Type B pancreatic cell (in vitro differentiated cells): ENCODE data around the gene TMEM229B. TPM values are rescaled to one million over a fixed set of nuclear protein-coding genes. Genes with fewer than 3 reads are reported as not detected.

Source experiments
- DNase-seq: peaks from one replicate; pipeline ENCODE4 v3.0.0; 2021; ENCODE audit warnings: mixed read lengths; ENCODE audit not compliant: unreplicated experiment; ENCODE audit errors: extremely low spot score
- H3K27ac Mint-ChIP-seq: 2 replicates; pipeline ENCODE4 v1.8.0; 2021; ENCODE audit warnings: mild to moderate bottlenecking, mixed read lengths
- H3K27me3 Mint-ChIP-seq: 2 replicates; pipeline ENCODE4 v1.8.0; 2021; ENCODE audit warnings: mixed read lengths
- H3K36me3 Mint-ChIP-seq: 2 replicates; pipeline ENCODE4 v1.8.0; 2021; ENCODE audit warnings: mixed read lengths
- H3K4me1 Mint-ChIP-seq: one replicate; pipeline ENCODE4 v1.8.0; 2021; ENCODE audit warnings: mixed read lengths; ENCODE audit not compliant: unreplicated experiment
- H3K4me3 Mint-ChIP-seq: 2 replicates; pipeline ENCODE4 v1.8.0; 2021; ENCODE audit warnings: mild to moderate bottlenecking, mixed read lengths
- H3K9me3 Mint-ChIP-seq: 2 replicates; pipeline ENCODE4 v1.8.0; 2021; ENCODE audit warnings: mixed read lengths
- CTCF ChIP-seq: fragments of 200-600 bp; sonication (generic); conservative IDR thresholded peaks from 2 replicates; pipeline ENCODE4 v1.5.0; 2021; ENCODE audit warnings: antibody characterized with exemption, mild to moderate bottlenecking
- total RNA-seq: library from RNA; stranded (reverse); gene quantifications from 2 replicates; pipeline ENCODE4 v1.2.1, GENCODE V29; 2021; ENCODE audit warnings: low replicate concordance

TMEM229B gene
- total RNA-seq, 1 donor from 2014 or later, result 2.1 TPM

GRCh38 chr14:67510121-67510520 lies 21.6 kb upstream of the TMEM229B start:
- H3K4me1 Mint-ChIP-seq, result peaks cover 5% of the 10 kb centered on the region
- H3K27ac Mint-ChIP-seq, result no peak overlapping the region
- TF ChIP-seq CTCF, result no peak
- no peak overlapping the region for H3K4me3 Mint-ChIP-seq
- no peaks in the 10 kb centered on the region for H3K9me3 Mint-ChIP-seq
- no peak for DNase-seq
- H3K27me3 Mint-ChIP-seq, result peaks cover 52% of the 10 kb centered on the region
- H3K36me3 Mint-ChIP-seq, result no peaks in the 10 kb centered on the region

GRCh38 chr14:67508956-67509355 lies 20.4 kb upstream of the TMEM229B start:
- H3K4me1 Mint-ChIP-seq, result peaks cover 5% of the 10 kb centered on the region
- H3K36me3 Mint-ChIP-seq, result no peaks in the 10 kb centered on the region
- H3K4me3 Mint-ChIP-seq, result no peak overlapping the region
- no peak overlapping the region for H3K27ac Mint-ChIP-seq
- no peak for TF ChIP-seq CTCF
- peaks cover 46% of the 10 kb centered on the region for H3K27me3 Mint-ChIP-seq
- DNase-seq, result no peak
- no peaks in the 10 kb centered on the region for H3K9me3 Mint-ChIP-seq

- Mint-ChIP-seq H3K27ac (no peak overlapping the region), H3K27me3 (peaks cover 10% of the 10 kb centered on the region), H3K4me3 (no peak overlapping the region), H3K36me3 (no peaks in the 10 kb centered on the region), H3K9me3 (no peaks in the 10 kb centered on the region), H3K4me1 (no peaks in the 10 kb centered on the region)
- DNase-seq, result no peak
- no peak for TF ChIP-seq CTCF
Observed at GRCh38 chr14:67505254-67505653, 16.7 kb upstream of the TMEM229B start.

GRCh38 chr14:67503331-67503730 lies 14.8 kb upstream of the TMEM229B start:
- Mint-ChIP-seq H3K27ac (no peak overlapping the region), H3K4me1 (no peaks in the 10 kb centered on the region), H3K27me3 (peaks cover 6% of the 10 kb centered on the region), H3K9me3 (no peaks in the 10 kb centered on the region), H3K4me3 (no peak overlapping the region), H3K36me3 (no peaks in the 10 kb centered on the region)
- DNase-seq, result no peak
- TF ChIP-seq CTCF, result no peak

GRCh38 chr14:67502867-67503266 lies 14.3 kb upstream of the TMEM229B start:
- no peak for DNase-seq
- TF ChIP-seq CTCF, result no peak
- Mint-ChIP-seq H3K4me3 (no peak overlapping the region), H3K27me3 (peaks cover 6% of the 10 kb centered on the region), H3K36me3 (no peaks in the 10 kb centered on the region), H3K27ac (no peak overlapping the region), H3K9me3 (no peaks in the 10 kb centered on the region), H3K4me1 (no peaks in the 10 kb centered on the region)

- H3K4me3 Mint-ChIP-seq, result no peak overlapping the region
- peaks cover 5% of the 10 kb centered on the region for H3K27me3 Mint-ChIP-seq
- no peak for TF ChIP-seq CTCF
- no peak overlapping the region for H3K27ac Mint-ChIP-seq
- H3K9me3 Mint-ChIP-seq, result no peaks in the 10 kb centered on the region
- H3K36me3 Mint-ChIP-seq, result no peaks in the 10 kb centered on the region
- DNase-seq, result no peak
- H3K4me1 Mint-ChIP-seq, result no peaks in the 10 kb centered on the region
Observed at GRCh38 chr14:67501670-67502069, 13.1 kb upstream of the TMEM229B start.
